Activated naive CD8-positive, alpha-beta T cell treated with anti-CD3 and anti-CD28 coated beads, Interleukin-2, amount 50 U/mL, for 16 hours (primary cell): ENCODE results near the gene AMPD3.
"Not testable (repeated sequence)": the region's sequence is repeated elsewhere in the genome, so short reads cannot be mapped to it uniquely, and the experiment has no call there.

Experiments used
- DNase-seq: peaks from one replicate; pipeline ENCODE4 v3.0.0-alpha.2; 2020; ENCODE audit warnings: low read depth, low spot score

AMPD3 gene

DNA sequence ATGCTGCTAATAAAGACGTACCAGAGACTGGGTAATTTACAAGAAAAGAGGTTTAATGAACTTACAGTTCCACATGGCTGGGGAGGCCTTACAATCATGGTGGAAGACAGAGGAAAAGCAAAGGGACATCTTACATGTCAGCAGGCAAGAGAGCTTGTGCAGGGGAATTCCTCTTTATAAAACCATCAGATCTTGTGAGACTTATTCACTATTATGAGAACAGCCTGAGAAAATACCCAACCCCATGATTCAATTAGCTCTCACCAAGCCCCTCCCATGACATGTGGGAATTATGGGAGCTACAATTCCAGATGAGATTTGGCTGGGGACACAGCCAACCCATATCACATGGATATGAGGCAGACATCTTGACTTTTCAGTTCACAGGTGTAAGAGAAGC lies 18.4 kb upstream of the AMPD3 start:
- DNase-seq = not testable (repeated sequence)

- DNase-seq = no peak
These were observed 16.6 kb upstream of the AMPD3 start for GRCh38 chr11:10438458-10438857.

- DNase-seq = no peak
These were observed 15.7 kb upstream of the AMPD3 start for GRCh38 chr11:10439351-10439750.

DNA sequence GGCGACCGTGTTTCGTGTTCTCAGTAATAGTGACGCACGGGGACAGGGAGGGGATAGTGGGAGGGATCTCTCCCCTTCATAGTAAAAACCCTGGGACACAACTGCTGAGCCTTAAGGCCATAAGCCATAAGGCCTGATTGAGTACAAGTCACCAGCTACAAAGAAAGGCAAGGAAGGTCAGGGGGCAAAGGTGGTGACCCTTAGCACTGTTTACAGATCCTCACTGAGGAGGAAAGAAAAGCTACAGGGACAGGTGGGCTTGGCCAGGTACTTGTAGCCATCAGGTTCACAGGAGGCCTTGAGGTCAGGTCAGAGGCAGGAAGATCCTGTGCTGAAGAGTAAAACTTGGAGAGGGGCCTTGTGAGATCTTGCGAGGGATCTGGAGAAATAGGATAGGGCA lies 15.1 kb upstream of the AMPD3 start:
- no peak for DNase-seq

- DNase-seq = no peak
These were observed 14.7 kb upstream of the AMPD3 start for GRCh38 chr11:10440401-10440800.

DNA sequence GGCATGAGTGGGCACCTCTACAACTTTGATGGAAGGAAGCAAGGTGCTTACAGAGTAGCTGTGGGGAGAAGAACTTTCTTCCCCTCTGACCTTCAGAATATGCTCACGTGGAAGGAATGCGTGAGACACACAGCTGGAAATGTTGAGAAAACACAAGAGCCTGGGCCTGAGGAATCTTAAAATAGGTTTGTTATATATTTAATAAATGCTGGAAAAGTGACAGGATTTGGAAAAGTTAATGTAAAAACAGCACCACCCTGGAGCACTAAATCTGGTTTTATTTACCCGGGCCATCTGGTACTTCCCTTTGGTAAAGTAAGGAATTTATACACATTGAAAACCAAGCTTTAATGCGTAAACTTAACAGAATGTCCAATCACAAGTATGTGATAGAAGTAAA lies 14.0 kb upstream of the AMPD3 start:
- DNase-seq = no peak

DNA sequence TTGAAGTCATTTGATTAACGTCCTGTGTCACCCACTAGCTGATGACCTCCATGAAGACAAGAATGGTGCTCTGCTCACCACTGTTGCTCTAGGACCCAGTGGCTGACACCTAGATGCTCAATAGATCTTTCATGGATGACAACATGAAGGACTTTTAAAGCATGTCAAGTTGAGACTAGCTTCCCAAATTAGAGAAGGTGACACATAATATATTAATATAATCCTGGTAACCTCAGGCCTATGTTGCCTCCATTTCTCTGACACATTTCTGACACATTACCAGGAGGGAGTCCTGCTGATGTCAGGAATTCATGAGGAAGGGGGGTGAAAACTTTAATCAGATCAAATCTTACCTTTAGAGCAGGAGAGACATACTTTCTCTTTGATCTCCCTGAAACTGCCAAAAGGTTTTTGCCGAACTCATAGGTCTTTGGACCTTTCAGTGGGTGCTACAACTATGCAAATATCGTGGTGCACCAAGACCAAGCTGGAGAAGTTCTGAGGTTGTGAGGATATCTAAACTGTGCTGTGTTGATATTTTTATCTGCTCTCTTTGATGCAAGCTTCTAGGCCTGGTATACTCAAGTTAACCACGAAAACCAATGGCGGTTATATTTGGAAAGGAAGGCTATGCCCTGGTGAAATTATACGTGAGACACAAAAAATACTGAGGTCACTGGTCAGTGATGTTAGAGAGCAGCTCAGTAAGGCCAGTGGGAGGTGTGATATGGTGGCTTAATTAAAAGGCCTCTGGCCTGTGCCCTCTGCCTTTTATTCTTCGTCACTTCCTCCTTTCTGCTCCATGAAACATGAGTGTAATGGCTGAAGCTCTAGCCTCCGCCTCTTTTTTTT lies 13.2 kb upstream of the AMPD3 start:
- DNase-seq = no peak

DNA sequence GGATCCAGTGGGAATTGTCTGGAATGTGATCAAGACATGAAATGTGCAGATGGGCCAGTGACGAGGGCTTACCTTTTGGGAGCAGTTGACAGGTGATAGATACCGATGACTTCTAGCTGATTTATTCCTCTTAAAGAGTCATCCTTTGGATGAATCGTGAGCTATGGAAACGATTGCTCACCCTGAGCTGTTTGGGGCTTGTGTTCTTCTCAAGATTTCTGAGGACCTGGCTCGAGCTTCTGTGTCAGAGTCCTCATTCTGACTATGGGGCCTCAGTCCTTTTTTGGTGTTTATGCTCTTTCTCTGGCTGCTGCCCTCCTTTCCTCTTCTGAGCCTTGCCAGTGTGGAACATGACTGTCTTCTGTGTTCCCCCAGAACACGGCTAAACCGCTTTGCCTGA lies 11.9 kb upstream of the AMPD3 start:
- DNase-seq = no peak

GRCh38 chr11:10443721-10444235 lies 11.3 kb upstream of the AMPD3 start:
- no peak for DNase-seq

- DNase-seq = no peak
These were observed 10.2 kb upstream of the AMPD3 start for GRCh38 chr11:10444725-10445315.

DNA sequence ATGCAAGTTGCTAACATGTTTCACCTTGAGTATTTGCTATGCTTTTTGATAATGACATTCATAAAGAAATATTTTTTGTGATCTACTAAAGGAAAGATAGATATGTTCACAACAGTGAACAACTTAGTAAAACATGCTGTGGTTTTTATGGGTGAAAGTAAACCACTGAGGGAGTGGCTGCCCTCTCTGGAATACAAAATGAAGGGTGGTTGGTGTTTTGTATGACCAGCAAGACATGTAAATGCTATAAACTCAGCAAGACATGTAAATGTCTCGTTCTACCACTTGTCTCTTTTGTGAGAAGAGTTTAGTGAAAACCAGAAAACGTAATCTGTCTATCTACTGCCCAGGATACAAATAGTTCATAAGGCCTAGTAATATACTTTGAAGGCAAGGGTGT lies 7.6 kb upstream of the AMPD3 start:
- no peak for DNase-seq

- no peak for DNase-seq
These were observed 4.3 kb upstream of the AMPD3 start for GRCh38 chr11:10450462-10451425.

GRCh38 chr11:10451426-10452116 lies 3.5 kb upstream of the AMPD3 start:
- no peak for DNase-seq

- no peak for DNase-seq
These were observed 2.8 kb upstream of the AMPD3 start for GRCh38 chr11:10452211-10452767.

DNA sequence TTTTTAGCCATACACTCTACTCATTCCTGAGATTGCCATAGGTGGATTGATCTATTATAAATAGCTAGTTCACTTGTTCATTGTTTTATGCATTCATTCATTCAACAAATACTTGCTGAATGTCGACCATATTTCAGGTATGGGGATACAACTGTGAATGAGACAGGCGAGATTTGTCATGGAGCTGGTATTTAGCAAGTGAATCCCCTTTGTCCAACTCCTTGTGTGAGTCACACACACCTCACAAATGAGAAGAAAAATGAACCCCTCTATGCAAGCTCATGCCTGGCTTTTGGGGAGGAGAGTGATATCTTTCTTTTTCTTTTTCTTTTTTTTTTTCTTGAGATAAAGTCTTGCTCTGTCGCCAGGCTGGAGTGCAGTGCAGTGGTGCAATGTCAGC lies 1.8 kb upstream of the AMPD3 start:
- DNase-seq = no peak

DNA sequence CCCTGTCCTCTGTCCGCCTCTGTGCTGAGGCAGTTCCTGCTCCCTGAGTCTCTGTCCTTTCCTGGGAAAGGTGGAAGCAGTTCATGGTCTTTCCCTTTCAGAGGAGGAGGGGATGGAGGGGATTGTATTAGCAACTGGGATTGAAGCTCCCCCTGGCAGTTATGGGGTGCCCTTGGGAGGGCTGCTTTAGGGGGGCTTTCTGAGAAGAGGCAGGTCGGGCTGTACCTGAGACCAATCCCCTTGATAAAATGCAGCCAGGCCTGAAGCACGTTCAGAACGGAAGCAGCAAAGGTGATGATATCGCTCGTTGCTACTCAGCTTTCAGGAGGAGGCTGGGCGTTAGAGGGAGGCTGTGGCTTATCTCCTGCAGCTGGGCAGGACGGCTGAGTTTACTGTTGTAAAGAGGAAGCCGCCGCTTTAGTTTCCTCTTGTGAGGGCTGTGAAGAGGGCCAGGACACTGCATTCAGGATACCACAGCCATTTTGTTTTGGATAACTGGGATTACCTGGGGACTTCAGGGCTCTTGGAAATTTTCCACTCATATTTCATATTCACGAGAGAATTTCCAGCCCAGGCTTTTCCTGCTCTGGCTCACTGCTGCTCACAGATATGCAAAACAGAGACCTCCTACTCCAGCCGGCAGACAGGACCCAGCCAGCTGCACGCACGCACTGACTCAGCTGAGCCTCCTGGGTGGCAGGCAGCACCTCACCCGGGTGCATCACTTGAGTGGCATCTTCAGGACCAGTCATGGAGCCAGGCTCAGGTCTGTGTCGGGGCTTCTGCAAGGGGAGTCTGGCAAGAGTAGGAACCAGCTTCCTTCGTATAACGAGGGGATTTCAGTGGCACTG lies 798 bp downstream of the AMPD3 start:
- DNase-seq = peak; percentile 45

- DNase-seq = no peak
These were observed 1.5 kb downstream of the AMPD3 start for GRCh38 chr11:10456519-10456918.

- no peak for DNase-seq
These were observed 2.8 kb downstream of the AMPD3 start for GRCh38 chr11:10457901-10458300.

GRCh38 chr11:10459029-10459970 lies 4.2 kb downstream of the AMPD3 start:
- peak; percentile 19 for DNase-seq
